OCI-LY3 (cell line): ENCODE data around the gene IPO4.

Experiments
- H2AFZ ChIP-seq: fragments of 200-600, 300-600 bp; shearing (Covaris generic); 2 replicates; pipeline ENCODE4 v1.6.0; 2014; ENCODE audit warnings: antibody characterized with exemption, low read depth, low read length
- H3K27ac ChIP-seq: fragments of 200-600, 300-600 bp; sonication (generic); 2 replicates; pipeline ENCODE4 v1.5.1; 2014; ENCODE audit warnings: mild to moderate bottlenecking, low read length, moderate library complexity, mixed read lengths
- H3K27me3 ChIP-seq: fragments of 200-600, 300-600 bp; sonication (generic); 2 replicates; pipeline ENCODE4 v1.6.1; 2014; ENCODE audit warnings: low read depth, low read length, mixed read lengths
- H3K36me3 ChIP-seq: fragments of 200-600, 300-600 bp; sonication (generic); replicated peaks from 2 replicates; pipeline ENCODE3; 2014; ENCODE audit warnings: low read depth, low read length, mixed read lengths
- H3K4me1 ChIP-seq: fragments of 300-600, 200-600 bp; sonication (generic); 2 replicates; pipeline ENCODE4 v1.6.1; 2014; ENCODE audit warnings: low read length, mixed read lengths
- H3K4me2 ChIP-seq: fragments of 200-600, 300-600 bp; sonication (generic); 2 replicates; pipeline ENCODE4 v1.6.1; 2014; ENCODE audit warnings: low read length, mixed read lengths
- H3K4me3 ChIP-seq: fragments of 300-600, 200-600 bp; sonication (generic); 2 replicates; pipeline ENCODE4 v1.5.1; 2014; ENCODE audit warnings: antibody characterized with exemption, mild to moderate bottlenecking, low read length, moderate library complexity
- H3K79me2 ChIP-seq: fragments of 300-600, 200-600 bp; shearing (Covaris generic); 2 replicates; pipeline ENCODE4 v1.6.1; 2014; ENCODE audit warnings: mild to moderate bottlenecking, low read length, mixed read lengths
- H3K9ac ChIP-seq: fragments of 300-600, 200-600 bp; shearing (Covaris generic); 2 replicates; pipeline ENCODE4 v1.6.0; 2014; ENCODE audit warnings: mild to moderate bottlenecking, low read length, moderate library complexity
- H3K9me3 ChIP-seq: fragments of 200-600, 300-600 bp; shearing (Covaris generic); 2 replicates; pipeline ENCODE4 v1.6.1; 2014; ENCODE audit warnings: low read length, mixed read lengths; ENCODE audit not compliant: insufficient read depth
- H4K20me1 ChIP-seq: fragments of 200-600, 300-600 bp; sonication (generic); 2 replicates; pipeline ENCODE4 v1.6.1; 2016; ENCODE audit warnings: low read length, mixed read lengths; ENCODE audit not compliant: insufficient read depth
- EZH2phosphoT487 ChIP-seq: fragments of 200-600 bp; shearing (Covaris generic); IDR thresholded peaks from 2 replicates; pipeline ENCODE4 v1.6.1; 2018; ENCODE audit warnings: antibody characterized with exemption, mixed run types, low read depth
- TF ChIP-seq, protein P1 (sequence below): fragments of 200-600, 300-600 bp; sonication (generic); IDR thresholded peaks from 2 replicates; pipeline ENCODE4 v1.5.1; 2014; ENCODE audit warnings: antibody characterized with exemption, low read length, low read depth

IPO4 gene

DNA sequence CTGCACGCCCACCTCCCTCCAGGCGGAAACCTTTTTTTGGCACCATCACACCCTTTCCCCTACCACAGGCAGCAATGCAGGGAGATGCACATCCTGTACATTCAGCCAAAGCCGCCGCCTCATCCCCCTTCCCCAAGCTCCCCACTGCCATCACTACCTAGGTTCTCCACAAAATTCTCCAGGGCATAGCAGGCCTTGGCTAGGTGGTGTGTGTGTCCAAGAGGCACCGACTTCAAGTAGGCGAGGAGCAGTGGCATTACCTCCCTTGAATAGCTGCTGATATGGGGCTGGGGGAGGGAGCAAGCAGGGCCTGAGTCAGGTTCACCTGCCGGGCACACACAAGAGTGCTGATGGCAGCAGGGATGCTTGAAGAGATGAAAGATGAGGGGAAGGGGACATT, 3.6 kb downstream of the IPO4 start:
- Histone ChIP-seq H3K9ac (no peak overlapping the region), H3K4me3 (no peak overlapping the region), H4K20me1 (no peaks in the 10 kb centered on the region), H2AFZ (no peak overlapping the region), H3K9me3 (no peaks in the 10 kb centered on the region), H3K27ac (no peak overlapping the region), H3K27me3 (no peaks in the 10 kb centered on the region), H3K4me2 (no peak overlapping the region), H3K4me1 (peaks cover 15% of the 10 kb centered on the region), H3K36me3 (peaks cover 58% of the 10 kb centered on the region), H3K79me2 (peaks cover 26% of the 10 kb centered on the region)
- TF ChIP-seq EZH2phosphoT487, result no peak
- TF ChIP-seq, protein P1, sequence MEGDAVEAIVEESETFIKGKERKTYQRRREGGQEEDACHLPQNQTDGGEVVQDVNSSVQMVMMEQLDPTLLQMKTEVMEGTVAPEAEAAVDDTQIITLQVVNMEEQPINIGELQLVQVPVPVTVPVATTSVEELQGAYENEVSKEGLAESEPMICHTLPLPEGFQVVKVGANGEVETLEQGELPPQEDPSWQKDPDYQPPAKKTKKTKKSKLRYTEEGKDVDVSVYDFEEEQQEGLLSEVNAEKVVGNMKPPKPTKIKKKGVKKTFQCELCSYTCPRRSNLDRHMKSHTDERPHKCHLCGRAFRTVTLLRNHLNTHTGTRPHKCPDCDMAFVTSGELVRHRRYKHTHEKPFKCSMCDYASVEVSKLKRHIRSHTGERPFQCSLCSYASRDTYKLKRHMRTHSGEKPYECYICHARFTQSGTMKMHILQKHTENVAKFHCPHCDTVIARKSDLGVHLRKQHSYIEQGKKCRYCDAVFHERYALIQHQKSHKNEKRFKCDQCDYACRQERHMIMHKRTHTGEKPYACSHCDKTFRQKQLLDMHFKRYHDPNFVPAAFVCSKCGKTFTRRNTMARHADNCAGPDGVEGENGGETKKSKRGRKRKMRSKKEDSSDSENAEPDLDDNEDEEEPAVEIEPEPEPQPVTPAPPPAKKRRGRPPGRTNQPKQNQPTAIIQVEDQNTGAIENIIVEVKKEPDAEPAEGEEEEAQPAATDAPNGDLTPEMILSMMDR, result no peak

DNA sequence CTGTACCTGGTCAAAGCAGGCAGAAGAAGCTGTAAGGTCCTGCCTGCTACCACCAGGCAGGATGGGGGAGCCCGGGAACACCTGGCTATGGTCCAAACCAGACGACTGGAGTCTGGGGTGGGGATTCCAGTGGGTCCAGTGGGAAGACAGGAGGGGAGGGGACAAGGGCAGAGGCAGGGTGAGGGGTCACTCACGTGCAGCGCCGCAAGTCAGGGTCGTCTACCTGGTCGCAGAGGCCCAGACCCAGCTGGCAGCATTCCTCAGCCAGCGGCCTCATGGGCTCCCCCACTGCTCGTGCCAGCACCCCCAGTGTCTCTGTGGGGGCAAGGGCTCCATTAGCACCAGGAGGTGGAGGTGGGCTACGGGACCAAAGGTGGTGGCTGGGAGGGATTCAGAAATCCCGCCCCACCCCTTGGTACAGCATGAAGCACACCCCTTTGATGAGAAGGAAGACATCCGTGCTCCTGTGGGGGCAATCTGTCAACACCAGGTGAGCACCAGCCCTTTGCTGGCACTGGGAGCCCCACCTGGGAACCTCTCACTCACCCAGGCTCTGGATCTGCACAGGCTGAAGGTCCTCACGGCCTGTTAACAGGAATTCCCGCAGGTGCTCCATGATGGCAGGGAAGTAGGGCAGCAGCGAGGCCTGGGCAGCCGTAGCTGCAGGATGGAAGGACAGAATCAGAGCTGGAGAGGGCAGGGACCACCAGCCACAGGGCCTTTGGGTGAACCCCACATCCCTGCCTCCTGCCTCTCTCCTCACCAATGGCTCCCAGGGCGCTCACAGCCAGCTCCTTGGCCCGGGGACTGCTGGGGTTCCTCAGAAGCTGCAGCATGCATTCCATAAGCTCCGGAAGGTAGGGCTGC, 4.3 kb downstream of the IPO4 start:
- H3K79me2 ChIP-seq, result peaks cover 26% of the 10 kb centered on the region
- peaks cover 60% of the 10 kb centered on the region for H3K36me3 ChIP-seq
- no peak overlapping the region for H3K9ac ChIP-seq
- no peaks in the 10 kb centered on the region for H4K20me1 ChIP-seq
- no peak overlapping the region for H3K4me2 ChIP-seq
- peaks cover 13% of the 10 kb centered on the region for H3K4me1 ChIP-seq
- no peak overlapping the region for H2AFZ ChIP-seq
- H3K4me3 ChIP-seq, result no peak overlapping the region
- H3K9me3 ChIP-seq, result no peaks in the 10 kb centered on the region
- H3K27ac ChIP-seq, result no peak overlapping the region
- TF ChIP-seq EZH2phosphoT487, result no peak
- TF ChIP-seq, protein P1, result no peak
- H3K27me3 ChIP-seq, result no peaks in the 10 kb centered on the region

DNA sequence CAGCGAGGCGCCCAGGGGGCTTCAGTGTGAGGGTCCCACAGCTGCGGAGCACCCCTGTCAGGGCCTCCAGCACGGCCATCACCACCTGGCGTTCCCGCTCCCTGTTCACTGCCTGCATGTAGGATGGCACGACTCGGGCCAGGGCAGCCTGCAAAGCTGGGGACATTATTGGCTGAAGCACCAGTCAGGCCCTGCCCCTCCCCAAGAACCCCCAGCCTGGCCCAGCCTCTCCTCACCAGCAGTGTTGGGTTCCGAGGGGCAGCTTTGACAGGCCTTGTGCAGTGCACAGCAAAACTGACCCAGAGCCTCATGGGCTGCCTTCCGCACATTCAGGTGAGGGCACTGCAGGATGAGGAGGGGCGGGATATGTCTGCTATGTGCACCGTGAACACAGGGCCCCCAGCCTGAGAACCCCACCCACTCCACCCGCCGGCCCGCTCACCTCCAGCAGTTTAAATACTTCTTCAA, 5.6 kb downstream of the IPO4 start:
- Histone ChIP-seq H3K4me2 (no peak overlapping the region), H4K20me1 (no peaks in the 10 kb centered on the region), H3K79me2 (peaks cover 20% of the 10 kb centered on the region), H3K4me3 (no peak overlapping the region), H3K36me3 (peaks cover 68% of the 10 kb centered on the region), H3K4me1 (peaks cover 8% of the 10 kb centered on the region), H2AFZ (no peak overlapping the region), H3K9ac (no peak overlapping the region), H3K27ac (no peak overlapping the region), H3K27me3 (no peaks in the 10 kb centered on the region), H3K9me3 (no peaks in the 10 kb centered on the region)
- TF ChIP-seq, protein P1, result no peak
- no peak for TF ChIP-seq EZH2phosphoT487

DNA sequence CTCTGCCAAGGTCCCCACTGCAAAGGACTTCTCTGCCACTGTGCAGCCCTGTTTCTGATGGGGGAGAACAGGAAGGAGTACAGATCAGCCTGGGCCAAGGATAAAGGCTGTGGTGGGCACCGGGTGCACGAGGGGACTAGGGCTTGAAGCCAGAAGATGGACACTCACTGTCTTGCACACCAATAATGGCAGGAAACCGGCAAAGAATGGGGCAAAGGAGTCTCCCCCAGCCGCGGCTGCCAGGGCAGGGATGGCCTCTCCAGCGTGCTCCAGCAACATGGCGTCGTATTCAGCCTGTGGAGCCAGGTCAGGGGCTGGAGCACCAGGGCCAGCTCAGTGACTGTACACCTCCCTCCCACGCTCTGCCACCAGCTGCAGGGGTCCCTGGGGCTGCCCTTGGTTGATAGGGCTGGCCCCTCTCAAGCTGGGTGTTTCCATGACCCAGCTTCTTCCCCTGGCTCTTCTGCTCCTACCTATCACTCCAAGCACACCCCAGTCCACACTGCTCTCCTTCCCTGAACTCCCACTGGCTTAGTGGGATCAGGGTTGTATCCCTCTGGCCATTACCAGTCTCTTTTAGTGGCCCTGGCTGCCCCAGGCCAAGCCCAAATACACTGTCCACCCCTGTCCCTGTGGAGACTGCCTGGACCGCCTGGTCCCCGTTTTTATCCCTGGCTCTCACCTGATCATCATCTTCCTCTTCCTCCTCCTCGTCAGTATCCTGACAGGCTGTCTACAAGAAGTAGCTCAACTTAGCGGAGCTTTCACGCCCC, 6.3 kb downstream of the IPO4 start:
- Histone ChIP-seq H4K20me1 (no peaks in the 10 kb centered on the region), H3K9me3 (no peaks in the 10 kb centered on the region), H3K27ac (no peak overlapping the region), H3K79me2 (peaks cover 13% of the 10 kb centered on the region), H3K36me3 (peaks cover 70% of the 10 kb centered on the region), H3K27me3 (no peaks in the 10 kb centered on the region), H2AFZ (no peak overlapping the region), H3K4me1 (peaks cover under 1% of the 10 kb centered on the region), H3K4me2 (no peak overlapping the region), H3K4me3 (no peak overlapping the region), H3K9ac (no peak overlapping the region)
- TF ChIP-seq EZH2phosphoT487, result no peak
- TF ChIP-seq, protein P1, result no peak
